ENCODE data around the gene OXA1L. TPM values are rescaled to one million over a fixed set of nuclear protein-coding genes. Genes with fewer than 3 reads are reported as not detected.

Gene OXA1L
- total and polyA plus RNA-seq, 2 experiments from 2014 or later = 61.7 to 91.7 TPM

GRCh38 chr14:22808388-22809209, 42.1 kb downstream of the OXA1L start (continued):
- TF ChIP-seq REST (IDR thresholded peaks at IDR 0.05; ENCODE audit: unreplicated experiment) (no peak), EZH2phosphoT487 (IDR thresholded peaks at IDR 0.05; ENCODE audit: unreplicated experiment) (no peak)

GRCh38 chr14:22811722-22812121, 45.2 kb downstream of the OXA1L start:
- no peaks in the 10 kb centered on the region for H3K9me3 Mint-ChIP-seq
- TF ChIP-seq EZH2 (IDR thresholded peaks at IDR 0.05; ENCODE audit: low read depth, unreplicated experiment) (no peak), REST (IDR thresholded peaks at IDR 0.05; ENCODE audit: unreplicated experiment) (no peak), ZNF331 (CRISPR knock-in tag; IDR thresholded peaks at IDR 0.05; ENCODE audit: low read depth) (no peak), ZNF114 (CRISPR knock-in tag; IDR thresholded peaks at IDR 0.05) (no peak), JUNB (IDR thresholded peaks at IDR 0.05; ENCODE audit: unreplicated experiment) (no peak), EZH2phosphoT487 (IDR thresholded peaks at IDR 0.05; ENCODE audit: unreplicated experiment) (no peak), ETS1 (IDR thresholded peaks at IDR 0.05) (no peak), ZNF462 (CRISPR knock-in tag; IDR thresholded peaks at IDR 0.05) (no peak), STAT1 (IDR thresholded peaks at IDR 0.05; ENCODE audit: unreplicated experiment) (no peak)

More at GRCh38 chr14:22811722-22812121, 45.2 kb downstream of the OXA1L start:
- Histone ChIP-seq H3K27ac (ENCODE audit: low read depth) (no peak overlapping the region), H3K9me2 (ENCODE audit: insufficient read depth) (no peaks in the 10 kb centered on the region), H3K4me2 (no peak overlapping the region), H3K4me3 (no peak overlapping the region), H3K79me2 (replicated peaks; ENCODE audit: insufficient read depth) (no peaks in the 10 kb centered on the region), H2AFZ (no peak overlapping the region), H3K4me1 (ENCODE audit: insufficient read depth) (peaks cover 29% of the 10 kb centered on the region), H4K20me1 (replicated peaks; ENCODE audit: insufficient read depth) (no peaks in the 10 kb centered on the region), H3F3A (replicated peaks; ENCODE audit: low read depth) (0 out of 2 replicates have a peak, but pooled peaks cover 3% of the 10 kb centered on the region), H3K27me3 (ENCODE audit: insufficient read depth) (no peaks in the 10 kb centered on the region), H3K36me3 (ENCODE audit: insufficient read depth) (no peaks in the 10 kb centered on the region)
- no peak overlapping the region for H3K4me3 Mint-ChIP-seq
- peaks cover 6% of the 10 kb centered on the region for H3K27me3 Mint-ChIP-seq (ENCODE audit: insufficient read depth, low read depth, poor library complexity)
- DNase-seq (ENCODE audit: low spot score) = no peak
- H3K36me3 Mint-ChIP-seq (ENCODE audit: low read depth) = no peaks in the 10 kb centered on the region
- H3K27ac Mint-ChIP-seq = no peak overlapping the region
- no peak for ATAC-seq
- peaks cover 37% of the 10 kb centered on the region for H3K4me1 Mint-ChIP-seq
